M059J (cell line): ENCODE measurements around the gene SLC5A1. TPM values are rescaled to one million over a fixed set of nuclear protein-coding genes. Genes with fewer than 3 reads are reported as not detected.
"Not testable (repeated sequence)": the region's sequence is repeated elsewhere in the genome, so short reads cannot be mapped to it uniquely, and the experiment has no call there.

ENCODE experiments used
- DNase-seq: peaks from one replicate; pipeline ENCODE4 v3.0.0-alpha.2; 2012; ENCODE audit warnings: low read depth
- total RNA-seq: library from RNA; depleted of rRNA; stranded (reverse); fragments of >200 nt; shearing (Covaris generic); gene quantifications from 2 replicates; pipeline ENCODE4 v1.2.3, GENCODE V29; 2014; rRNA removed

Gene SLC5A1
- total RNA-seq, 1 experiment from 2014 or later: not detected

GRCh38 chr22:32144496-32145274, 101.6 kb downstream of the SLC5A1 start:
- peak; percentile 10 for DNase-seq

- DNase-seq: not testable (repeated sequence)
Observed at GRCh38 chr22:32147128-32147527, 104.1 kb downstream of the SLC5A1 start.

GRCh38 chr22:32148372-32148771, 105.3 kb downstream of the SLC5A1 start:
- DNase-seq: not testable (repeated sequence)

- DNase-seq: not testable (repeated sequence)
Observed at GRCh38 chr22:32150647-32151046, 107.6 kb downstream of the SLC5A1 start.

GRCh38 chr22:32151641-32152040, 108.6 kb downstream of the SLC5A1 start:
- DNase-seq: not testable (repeated sequence)

- DNase-seq: not testable (repeated sequence)
Observed at GRCh38 chr22:32154727-32155126, 111.7 kb downstream of the SLC5A1 start.

- not testable (repeated sequence) for DNase-seq
Observed at GRCh38 chr22:32157632-32158031, 114.6 kb downstream of the SLC5A1 start.

- no peak for DNase-seq
Observed at GRCh38 chr22:32158712-32159533, 115.9 kb downstream of the SLC5A1 start, which contains the start of gene C22orf42. Gene C22orf42, minus strand, starts transcription at chr22:32159303. Its CDS starts 88 bp downstream, at chr22:32159215.

- not testable (repeated sequence) for DNase-seq
Observed at GRCh38 chr22:32160411-32160810, 117.3 kb downstream of the SLC5A1 start.

Other genes with a start within 250 kb of the SLC5A1 start
- 176 and 196 TPM in 2 replicates for gene YWHAH, start 98.7 kb upstream of the SLC5A1 start, total RNA-seq
- gene C22orf42, start 116.0 kb downstream of the SLC5A1 start, total RNA-seq: not detected in 2 replicates
- gene RFPL2, start 161.8 kb downstream of the SLC5A1 start, total RNA-seq: not detected in 2 replicates
- not detected in 2 replicates for gene SLC5A4, start 212.1 kb downstream of the SLC5A1 start, total RNA-seq